ENCODE data around the gene ECHS1.
"Not testable (repeated sequence)": the region's sequence is repeated elsewhere in the genome, so short reads cannot be mapped to it uniquely, and the experiment has no call there.

The ECHS1 gene

GRCh38 chr10:133390597-133391248 lies 17.6 kb upstream of the ECHS1 start:
- H3K36me3 ChIP-seq (ENCODE audit: control insufficient read depth, insufficient read depth, low read length): no peaks in the 10 kb centered on the region; the same call in 1 of the 2 replicates
- peak overlapping the region; percentile 67 for H3K4me3 ChIP-seq (replicated peaks; ENCODE audit: low read depth, low read length)
- DNase-seq (ENCODE audit: extremely low read depth, insufficient read length): peak; percentile 61
- no peaks in the 10 kb centered on the region for H3K27me3 ChIP-seq (replicated peaks; ENCODE audit: control insufficient read depth, insufficient read depth, low read length)
- TF ChIP-seq CTCF (IDR thresholded peaks at IDR 0.05; ENCODE audit: insufficient read depth, low read length, poor library complexity, severe bottlenecking): no peak

GRCh38 chr10:133388973-133389818 lies 16.0 kb upstream of the ECHS1 start:
- no peaks in the 10 kb centered on the region; the same call in none of the 2 replicates for H3K36me3 ChIP-seq (ENCODE audit: control insufficient read depth, insufficient read depth, low read length)
- no peaks in the 10 kb centered on the region for H3K27me3 ChIP-seq (replicated peaks; ENCODE audit: control insufficient read depth, insufficient read depth, low read length)
- H3K4me3 ChIP-seq (replicated peaks; ENCODE audit: low read depth, low read length): peak overlapping the region; percentile 67
- DNase-seq (ENCODE audit: extremely low read depth, insufficient read length): peak; percentile 82
- no peak for TF ChIP-seq CTCF (IDR thresholded peaks at IDR 0.05; ENCODE audit: insufficient read depth, low read length, poor library complexity, severe bottlenecking)

DNA sequence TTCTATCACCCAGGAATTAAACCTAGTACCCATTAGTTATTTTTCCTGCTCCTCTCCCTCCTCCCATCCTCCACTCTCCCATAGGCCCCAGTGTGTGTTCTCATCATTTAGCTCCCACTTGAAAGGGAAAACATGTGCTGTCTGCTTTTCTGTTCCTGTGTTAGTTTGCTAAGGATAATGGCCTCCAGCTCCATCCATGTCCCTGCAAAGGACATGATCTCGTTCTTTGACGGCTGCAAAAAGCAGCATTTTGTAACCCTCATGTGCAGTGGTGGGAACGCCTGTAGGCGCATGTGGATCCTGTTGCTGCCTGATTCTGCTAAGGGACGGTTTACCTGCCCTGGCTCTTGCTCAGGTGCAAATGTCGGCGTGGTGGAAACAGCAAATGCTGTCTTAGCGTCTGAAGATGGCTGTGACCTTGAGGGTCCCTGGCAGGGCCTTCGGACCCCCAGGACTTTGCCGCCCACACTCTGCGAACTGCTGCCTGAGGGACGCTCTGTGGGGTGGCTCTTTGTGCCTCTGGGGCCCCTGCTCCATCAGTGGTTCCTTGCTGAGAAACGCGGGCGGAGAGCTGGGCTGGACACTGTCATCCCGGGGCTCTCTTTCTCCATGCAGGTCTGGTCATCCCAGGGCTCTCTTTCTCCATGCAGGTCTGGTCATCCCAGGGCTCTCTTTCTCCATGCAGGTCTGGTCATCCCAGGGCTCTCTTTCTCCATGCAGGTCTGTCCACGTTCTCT lies 15.2 kb upstream of the ECHS1 start:
- no peak for TF ChIP-seq CTCF (IDR thresholded peaks at IDR 0.05; ENCODE audit: insufficient read depth, low read length, poor library complexity, severe bottlenecking)
- H3K4me3 ChIP-seq (replicated peaks; ENCODE audit: low read depth, low read length): peak overlapping the region; percentile 63
- H3K27me3 ChIP-seq (replicated peaks; ENCODE audit: control insufficient read depth, insufficient read depth, low read length): no peaks in the 10 kb centered on the region
- peaks cover 1% of the 10 kb centered on the region for H3K36me3 ChIP-seq (ENCODE audit: control insufficient read depth, insufficient read depth, low read length)
- DNase-seq (ENCODE audit: extremely low read depth, insufficient read length): peak; percentile 69

DNA sequence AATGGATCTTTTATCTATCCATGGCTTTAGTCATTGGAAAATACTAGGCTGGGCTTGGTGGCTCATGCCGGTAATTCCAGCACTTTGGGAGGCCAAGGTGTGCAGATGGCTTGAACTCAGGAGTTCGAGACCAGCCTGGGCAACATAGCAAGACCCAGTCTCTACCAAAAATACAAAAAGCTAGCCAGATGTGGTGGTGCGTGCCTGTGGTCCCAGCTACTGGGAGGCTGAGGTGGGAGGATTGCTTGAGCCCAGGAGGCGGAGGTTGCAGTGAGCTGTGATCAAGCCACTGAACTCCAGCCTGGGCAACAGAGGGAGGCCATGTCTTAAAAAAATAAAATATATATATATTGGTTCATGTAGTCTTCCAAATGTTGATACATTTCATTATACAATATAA lies 13.8 kb upstream of the ECHS1 start:
- H3K36me3 ChIP-seq (ENCODE audit: control insufficient read depth, insufficient read depth, low read length); H3K27me3 ChIP-seq (replicated peaks; ENCODE audit: control insufficient read depth, insufficient read depth, low read length); DNase-seq (ENCODE audit: extremely low read depth, insufficient read length); H3K4me3 ChIP-seq (replicated peaks; ENCODE audit: low read depth, low read length): not testable (repeated sequence)

- no peak for DNase-seq (ENCODE audit: extremely low read depth, insufficient read length)
- TF ChIP-seq CTCF (IDR thresholded peaks at IDR 0.05; ENCODE audit: insufficient read depth, low read length, poor library complexity, severe bottlenecking): no peak
- Histone ChIP-seq H3K27me3 (replicated peaks; ENCODE audit: control insufficient read depth, insufficient read depth, low read length) (no peaks in the 10 kb centered on the region), H3K4me3 (replicated peaks; ENCODE audit: low read depth, low read length) (no peak overlapping the region), H3K36me3 (ENCODE audit: control insufficient read depth, insufficient read depth, low read length) (peaks cover 3% of the 10 kb centered on the region)
Measured at GRCh38 chr10:133385214-133385613, 12.1 kb upstream of the ECHS1 start.

- Histone ChIP-seq H3K27me3 (replicated peaks; ENCODE audit: control insufficient read depth, insufficient read depth, low read length) (no peaks in the 10 kb centered on the region), H3K36me3 (ENCODE audit: control insufficient read depth, insufficient read depth, low read length) (peaks cover 3% of the 10 kb centered on the region), H3K4me3 (replicated peaks; ENCODE audit: low read depth, low read length) (no peak overlapping the region)
- TF ChIP-seq CTCF (IDR thresholded peaks at IDR 0.05; ENCODE audit: insufficient read depth, low read length, poor library complexity, severe bottlenecking): no peak
- no peak for DNase-seq (ENCODE audit: extremely low read depth, insufficient read length)
Measured at GRCh38 chr10:133384071-133384470, 10.9 kb upstream of the ECHS1 start.
